GM18519 (cell line): ENCODE data around the gene CARD10.

Experiments
- ATAC-seq: cut with Tn5 transposase; IDR thresholded peaks from one replicate; pipeline ENCODE4 v1.9.1; 2021; ENCODE audit warnings: mild to moderate bottlenecking, moderate library complexity; ENCODE audit not compliant: unreplicated experiment, low FRiP score

Gene CARD10, protein sequence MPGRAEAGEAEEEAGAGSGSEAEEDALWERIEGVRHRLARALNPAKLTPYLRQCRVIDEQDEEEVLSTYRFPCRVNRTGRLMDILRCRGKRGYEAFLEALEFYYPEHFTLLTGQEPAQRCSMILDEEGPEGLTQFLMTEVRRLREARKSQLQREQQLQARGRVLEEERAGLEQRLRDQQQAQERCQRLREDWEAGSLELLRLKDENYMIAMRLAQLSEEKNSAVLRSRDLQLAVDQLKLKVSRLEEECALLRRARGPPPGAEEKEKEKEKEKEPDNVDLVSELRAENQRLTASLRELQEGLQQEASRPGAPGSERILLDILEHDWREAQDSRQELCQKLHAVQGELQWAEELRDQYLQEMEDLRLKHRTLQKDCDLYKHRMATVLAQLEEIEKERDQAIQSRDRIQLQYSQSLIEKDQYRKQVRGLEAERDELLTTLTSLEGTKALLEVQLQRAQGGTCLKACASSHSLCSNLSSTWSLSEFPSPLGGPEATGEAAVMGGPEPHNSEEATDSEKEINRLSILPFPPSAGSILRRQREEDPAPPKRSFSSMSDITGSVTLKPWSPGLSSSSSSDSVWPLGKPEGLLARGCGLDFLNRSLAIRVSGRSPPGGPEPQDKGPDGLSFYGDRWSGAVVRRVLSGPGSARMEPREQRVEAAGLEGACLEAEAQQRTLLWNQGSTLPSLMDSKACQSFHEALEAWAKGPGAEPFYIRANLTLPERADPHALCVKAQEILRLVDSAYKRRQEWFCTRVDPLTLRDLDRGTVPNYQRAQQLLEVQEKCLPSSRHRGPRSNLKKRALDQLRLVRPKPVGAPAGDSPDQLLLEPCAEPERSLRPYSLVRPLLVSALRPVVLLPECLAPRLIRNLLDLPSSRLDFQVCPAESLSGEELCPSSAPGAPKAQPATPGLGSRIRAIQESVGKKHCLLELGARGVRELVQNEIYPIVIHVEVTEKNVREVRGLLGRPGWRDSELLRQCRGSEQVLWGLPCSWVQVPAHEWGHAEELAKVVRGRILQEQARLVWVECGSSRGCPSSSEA

DNA sequence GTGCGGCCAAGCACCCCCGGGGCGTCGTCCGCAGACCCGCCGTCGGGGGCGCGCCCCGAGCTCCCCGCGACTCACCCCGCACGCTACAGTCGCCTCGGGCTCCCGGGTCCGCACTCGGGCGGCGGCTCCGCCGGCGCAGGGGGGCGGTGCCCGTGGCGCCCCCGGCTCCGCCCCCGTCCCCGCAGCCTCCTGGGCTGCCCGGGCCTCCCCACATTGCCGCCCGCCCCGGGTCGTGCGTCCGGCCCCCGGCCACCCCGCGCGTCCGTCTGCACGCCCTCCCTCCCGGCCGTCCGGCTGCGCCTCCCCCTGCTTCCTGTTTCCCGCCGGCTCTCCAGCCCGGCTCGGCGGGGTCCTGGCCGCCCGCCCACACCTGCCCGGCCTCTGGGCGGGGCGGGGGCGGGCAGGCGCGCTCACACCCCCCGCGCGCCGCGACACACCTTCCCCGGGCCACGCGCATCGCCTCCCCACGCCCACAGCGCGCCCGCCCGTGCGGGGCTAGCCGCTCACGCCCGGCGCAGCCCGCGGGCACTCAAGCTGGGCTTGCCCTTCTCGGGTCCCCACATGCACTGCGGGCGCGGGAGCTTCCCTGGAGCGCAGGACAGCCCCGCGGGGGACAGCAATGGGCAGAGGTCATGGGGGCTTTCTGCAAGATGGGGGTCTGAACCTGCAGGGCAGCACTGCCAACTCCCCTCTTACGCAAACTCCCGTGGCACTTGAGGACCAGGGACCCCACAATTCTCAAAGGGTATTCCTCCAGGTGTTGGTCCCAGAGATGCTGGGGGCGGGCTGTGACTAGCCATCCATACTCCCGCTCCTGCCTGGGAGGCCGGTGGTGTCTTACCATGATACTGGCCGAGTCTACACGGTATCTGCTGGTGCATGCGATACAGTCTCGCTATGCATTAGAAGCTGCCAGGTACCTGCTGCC lies at the start of gene CARD10:
Gene CARD10, minus strand, starts transcription at position 148 of the 928 bp plus-strand sequence. CDS start 215 bp downstream, outside the sequence.
- ATAC-seq, result no peak

DNA sequence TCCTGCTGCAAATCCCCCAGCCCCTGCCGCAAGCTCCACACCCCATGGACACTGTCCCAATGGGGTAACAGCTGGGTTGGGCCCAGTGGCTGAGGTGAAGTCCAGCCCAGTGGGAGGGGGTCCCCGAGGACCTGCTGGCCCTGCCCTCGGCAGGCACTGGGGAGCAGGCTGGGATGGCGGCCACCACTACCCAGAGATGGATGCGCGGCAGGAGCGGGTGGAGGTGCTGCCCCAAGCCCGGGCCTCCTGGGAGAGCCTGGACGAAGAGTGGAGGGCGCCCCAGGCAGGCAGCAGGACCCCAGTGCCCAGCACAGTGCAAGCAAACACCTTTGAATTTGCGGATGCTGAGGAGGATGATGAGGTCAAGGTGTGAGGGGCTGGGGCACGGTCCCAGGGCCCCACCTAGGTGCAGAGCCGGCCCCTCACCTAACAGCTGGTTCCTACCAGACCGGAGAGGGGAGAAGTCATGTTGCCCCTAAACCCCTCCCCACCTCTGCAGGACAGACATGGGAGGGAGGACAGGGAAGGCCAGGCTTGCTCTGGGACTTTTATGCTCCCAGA lies 49.3 kb upstream of the CARD10 start:
- ATAC-seq, result no peak

DNA sequence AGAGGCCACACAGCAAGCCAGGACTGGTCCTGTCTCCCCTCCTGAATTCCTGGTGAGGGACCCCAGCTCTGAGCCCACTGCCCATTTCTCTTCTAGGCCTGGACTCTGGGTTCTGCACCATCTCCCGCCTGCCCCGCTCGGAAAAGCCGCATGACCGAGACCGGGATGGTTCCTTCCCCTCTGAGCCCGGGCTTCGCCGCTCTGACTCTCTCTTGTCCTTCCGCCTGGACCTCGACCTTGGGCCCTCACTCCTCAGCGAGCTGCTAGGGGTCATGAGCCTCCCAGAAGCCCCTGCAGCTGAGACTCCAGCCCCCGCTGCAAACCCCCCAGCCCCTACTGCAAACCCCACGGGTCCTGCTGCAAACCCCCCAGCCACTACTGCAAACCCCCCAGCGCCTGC lies 48.8 kb upstream of the CARD10 start:
- no peak for ATAC-seq

DNA sequence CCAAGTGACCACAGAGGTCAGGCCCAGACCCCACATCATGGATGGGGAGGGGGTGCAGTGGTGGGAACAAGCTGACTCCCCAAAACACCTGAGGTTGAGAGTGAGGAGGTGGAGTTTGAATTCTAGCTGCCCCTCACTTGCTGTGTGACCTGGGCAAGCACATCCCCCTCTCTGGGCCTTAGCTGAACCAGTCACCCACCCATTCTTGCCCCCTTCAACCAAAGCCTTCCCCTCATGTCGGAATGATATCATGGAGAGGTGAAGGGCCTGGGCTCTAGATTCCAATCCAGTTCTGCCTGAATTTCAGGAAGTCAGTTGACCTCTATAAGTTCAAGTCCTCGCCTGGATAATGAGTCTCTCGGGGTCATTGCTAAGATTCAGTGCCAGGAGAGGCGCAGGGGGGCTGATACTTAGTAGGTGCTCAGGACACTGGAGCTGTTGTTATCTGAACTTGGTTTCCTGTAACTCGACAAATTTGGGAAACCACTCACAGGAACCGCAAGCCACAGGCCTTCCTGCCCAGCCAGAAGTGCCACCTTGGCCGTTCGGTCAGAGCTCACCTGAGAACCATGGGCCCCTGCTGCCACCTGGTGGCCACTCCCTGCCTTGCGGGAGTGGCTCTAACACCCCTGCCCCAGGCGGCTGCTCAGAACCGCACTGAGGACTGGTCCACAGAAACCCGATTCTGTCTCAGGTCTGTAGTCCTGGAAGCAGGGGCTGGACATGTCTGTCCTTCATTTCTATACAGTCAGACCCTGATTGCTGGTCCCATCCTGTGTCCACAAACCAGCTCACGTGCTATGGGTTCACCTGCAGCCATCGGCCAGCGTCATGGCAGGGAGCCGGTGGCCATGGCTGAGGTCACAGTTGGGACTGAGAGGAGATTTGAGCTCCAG lies 47.9 kb upstream of the CARD10 start:
- no peak for ATAC-seq

DNA sequence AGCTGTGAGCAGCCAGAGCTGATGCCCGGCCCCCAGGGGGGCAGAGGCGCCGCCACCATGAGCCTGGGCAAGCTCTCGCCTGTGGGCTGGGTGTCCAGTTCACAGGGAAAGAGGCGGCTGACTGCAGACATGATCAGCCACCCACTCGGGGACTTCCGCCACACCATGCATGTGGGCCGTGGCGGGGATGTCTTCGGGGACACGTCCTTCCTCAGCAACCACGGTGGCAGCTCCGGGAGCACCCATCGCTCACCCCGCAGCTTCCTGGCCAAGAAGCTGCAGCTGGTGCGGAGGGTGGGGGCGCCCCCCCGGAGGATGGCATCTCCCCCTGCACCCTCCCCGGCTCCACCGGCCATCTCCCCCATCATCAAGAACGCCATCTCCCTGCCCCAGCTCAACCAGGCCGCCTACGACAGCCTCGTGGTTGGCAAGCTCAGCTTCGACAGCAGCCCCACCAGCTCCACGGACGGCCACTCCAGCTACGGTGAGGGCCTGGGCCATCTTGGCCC lies 47.2 kb upstream of the CARD10 start:
- no peak for ATAC-seq

DNA sequence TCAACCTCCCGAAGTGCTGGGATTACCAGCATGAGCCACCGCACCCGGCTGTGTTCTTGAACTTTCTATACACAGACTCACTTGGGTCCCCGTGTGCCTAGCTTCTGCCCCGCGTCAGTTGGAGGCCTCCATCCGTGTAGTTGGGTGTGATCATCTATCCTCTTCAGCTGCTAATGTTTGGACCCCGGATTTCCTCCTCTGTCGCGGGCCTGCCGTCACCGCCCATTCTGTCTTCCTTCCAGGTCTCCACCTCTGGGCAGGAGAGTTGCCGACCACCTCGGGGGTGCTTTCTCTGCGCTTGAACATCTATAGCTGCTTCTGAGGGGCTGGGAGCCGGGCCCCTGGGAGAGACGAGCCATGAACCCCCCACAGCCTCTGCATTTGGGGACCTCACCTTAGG lies 46.6 kb upstream of the CARD10 start:
- no peak for ATAC-seq

DNA sequence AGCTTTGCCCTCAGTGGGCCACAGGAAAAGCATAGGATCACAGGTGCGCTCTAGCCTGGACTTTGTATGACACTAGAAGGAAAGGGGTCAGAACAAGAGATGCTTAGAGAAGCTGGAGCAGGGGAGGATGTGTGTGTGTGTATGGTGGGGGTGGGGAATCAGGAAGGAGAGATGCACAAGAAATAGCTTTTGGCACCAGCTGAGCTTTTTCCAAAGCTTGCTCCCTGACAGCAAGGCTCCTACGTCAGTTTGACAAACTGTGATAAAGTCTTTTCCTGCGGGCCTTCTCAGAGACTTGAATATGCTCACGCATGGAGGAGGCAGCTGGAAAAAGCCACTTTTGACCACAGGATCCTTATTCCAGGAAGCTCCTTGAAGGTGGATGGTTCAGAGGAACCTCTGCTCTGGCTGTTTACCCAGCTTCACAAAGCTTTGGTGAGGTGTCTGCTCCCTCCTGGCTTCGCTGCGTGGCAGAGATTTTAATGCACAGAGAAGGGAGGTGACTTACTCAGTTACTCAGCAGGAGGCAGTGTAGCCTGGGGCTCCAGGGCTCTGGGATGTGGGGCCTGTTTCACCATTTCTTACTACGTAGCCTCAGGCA lies 45.0 kb upstream of the CARD10 start:
- ATAC-seq, result no peak

DNA sequence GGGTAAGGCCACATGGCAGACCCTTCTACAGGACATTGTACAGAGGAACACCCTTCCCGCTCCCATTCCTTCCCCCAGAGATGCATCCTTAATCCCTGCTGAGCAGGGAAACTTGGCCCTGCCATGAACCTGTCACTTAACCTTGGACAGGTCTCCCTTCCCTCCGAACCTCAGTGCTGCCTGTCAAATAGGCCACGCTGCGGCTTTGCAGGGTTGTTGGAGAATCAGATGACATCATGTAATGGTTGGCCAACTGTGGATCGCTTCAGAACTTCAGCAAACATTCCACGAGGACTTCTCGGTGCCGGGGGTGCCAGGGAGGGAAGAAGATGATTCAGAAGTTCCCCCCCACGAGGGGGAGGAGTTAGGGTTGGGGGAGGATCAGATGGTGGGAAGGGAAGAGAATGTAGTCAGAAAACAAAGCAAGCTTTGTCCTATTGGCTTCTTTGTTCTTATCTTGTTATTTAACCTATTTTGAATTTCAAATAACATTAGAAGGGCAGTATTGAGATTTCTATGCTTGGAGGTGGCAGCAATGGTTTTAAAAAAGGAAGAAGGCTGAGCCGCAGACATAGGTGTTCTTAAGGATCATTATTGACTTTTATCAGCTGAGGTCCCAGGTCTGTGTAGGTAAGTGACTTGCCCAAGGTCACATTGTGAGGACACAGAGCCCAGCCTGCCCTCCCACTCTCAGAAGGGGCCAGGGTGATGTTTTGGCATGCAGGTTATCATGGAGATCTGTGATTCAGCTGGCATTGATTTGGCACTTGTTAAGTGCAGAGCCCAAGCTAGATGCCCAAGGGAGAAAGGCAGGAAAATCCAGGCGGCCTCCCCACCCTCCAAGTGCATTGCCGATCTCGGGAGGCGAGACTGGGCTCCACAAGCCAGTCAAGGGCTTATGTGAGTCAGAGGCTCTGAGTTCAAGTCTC lies 44.2 kb upstream of the CARD10 start:
- ATAC-seq, result no peak

DNA sequence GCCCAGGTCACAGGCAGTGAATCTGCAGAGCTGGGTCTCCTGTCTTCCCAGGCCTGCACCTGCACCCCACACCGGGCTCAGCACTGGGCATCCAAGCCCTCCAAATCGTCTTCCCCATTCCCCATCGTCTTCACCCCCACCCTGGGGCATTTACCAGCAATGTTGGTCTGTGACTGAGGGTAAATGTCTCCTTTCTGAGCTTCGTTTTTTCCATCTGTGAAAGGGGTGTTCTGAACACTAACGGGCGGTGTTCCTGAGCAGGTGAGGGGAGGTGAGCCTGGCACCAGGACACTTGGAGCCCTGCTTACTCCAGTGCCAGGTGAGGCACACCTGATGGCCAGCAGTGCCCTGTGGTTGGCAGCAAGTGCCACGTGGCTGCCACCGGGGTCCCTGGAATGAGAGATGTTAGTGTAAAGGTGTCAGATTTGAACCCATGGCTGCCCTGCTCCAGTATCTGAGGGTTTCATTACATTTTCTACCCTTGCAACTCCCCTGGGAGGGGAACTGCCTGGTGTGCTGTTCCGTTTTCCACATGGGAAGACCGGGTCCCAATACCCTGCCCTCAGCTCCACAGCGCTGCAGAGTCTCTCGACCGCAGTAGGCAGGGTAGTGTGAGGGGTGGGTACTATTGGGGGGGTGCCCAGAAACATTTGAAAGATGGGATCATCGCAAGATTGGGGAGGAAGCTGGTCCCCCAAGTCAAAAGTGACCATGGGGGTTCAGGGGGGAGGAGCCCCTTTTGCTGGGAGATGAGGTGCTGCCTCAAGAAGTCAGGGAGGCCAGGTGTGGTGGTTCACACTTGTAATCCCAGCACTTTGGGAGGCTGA lies 43.0 kb upstream of the CARD10 start:
- no peak for ATAC-seq

DNA sequence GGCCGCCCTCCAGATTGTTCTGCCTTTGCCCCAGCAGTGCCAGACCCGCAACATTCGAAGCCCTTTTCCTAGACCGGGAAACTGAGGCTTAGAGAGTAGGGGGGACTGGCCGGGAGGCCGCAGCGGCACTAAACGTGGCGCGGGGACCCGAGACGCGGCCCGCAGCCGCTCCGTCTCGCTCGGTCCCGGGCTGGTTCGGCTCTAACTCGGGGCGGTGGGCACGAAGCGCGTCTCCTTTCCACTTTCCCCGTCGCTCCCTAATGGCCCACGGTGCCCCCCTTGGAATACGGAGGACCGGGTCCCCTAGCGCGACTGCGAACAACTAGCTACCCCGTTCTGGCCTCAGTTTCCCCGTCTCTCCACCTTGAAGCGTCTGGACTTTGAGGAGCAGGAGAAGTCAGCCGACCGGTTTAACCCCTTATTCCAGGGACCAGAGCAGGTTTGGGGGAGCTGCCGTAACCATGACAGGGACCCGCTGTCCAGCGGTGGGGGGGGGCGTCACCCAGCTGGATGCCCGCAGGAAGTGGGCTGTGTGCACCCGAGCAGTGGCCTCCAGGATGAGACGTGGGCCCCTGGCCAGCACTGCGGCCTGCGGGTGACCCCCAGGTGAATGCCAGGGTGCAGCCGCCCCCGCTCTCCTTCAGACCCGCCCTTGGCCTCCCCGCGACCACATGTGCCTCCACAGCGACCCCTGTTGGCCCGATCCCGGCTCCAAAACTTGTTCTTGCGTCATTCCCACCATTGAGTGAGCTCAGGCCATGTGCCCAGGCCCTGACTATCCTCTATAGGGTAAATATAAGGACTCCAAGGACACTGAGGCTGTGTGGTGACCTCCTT lies 42.2 kb upstream of the CARD10 start:
- ATAC-seq, result no peak

DNA sequence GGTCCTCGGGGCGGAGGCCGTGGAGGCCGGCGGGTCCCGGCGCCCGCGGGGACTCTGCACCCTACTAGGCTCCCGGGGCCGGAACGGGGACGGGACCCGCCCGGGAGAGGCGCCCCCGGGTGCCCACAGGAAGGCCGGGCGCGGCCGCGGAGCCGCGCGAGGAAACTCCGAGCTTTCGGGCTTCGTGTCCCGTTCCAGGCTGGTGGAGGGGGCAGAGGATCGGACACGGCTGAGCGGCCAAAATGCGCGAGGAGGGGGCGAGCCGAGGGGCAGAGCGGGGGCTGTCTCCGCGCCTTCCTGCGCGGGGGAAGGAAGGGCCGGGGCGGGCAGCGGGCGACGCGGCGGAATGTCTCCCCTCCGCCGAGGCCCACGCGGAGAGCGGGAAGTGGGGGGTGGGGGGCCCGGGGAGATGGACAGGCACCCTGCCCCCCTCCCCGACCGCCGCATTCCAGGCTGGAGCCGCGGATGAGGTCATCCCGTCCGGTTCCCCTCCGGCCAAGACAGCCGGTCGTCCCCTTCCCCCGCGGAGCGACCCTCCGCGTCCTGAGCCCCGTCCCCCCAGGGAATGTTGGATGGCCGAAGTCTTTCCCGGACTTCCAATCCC lies 41.5 kb upstream of the CARD10 start:
- no peak for ATAC-seq

DNA sequence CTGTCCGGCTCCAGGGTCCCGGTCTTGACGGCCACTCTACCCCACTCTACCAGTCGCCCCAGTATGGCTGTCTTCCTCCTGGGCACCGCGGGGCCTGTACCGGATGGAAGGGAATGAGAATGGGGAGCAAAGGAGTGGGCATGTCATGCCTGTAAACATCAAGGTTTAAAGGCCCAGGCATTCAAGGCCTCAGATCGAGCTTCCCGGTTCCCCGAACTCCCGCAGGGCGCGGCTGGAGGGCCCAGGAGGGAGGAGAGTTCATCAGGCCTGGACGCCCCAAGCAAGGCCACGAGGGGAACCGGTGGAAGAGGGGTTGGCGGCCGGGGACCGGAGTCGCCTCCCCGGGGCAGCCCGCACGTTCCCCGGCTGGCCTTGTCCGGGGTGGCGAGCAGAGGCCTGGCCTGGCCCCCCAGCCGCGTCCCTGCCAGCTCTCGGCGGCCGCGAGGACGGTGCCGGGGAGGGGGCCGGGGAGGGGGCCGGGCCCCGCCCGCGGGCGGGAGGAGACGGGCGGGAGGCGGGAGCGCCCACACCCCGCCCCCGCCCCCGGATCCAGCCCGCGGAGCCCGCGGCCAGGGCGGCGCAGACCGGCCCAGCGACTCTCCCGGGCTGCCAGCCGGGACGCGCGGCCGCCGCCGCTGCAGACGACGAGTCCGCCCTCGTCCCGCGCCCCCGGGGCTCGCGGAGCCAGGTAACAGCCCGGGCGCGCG lies 40.8 kb upstream of the CARD10 start, which contains the start of gene CDC42EP1:
Gene CDC42EP1, plus strand, starts transcription at position 580 of the 707 bp plus-strand sequence. CDS start 5,870 bp downstream, outside the sequence.
- no peak for ATAC-seq

DNA sequence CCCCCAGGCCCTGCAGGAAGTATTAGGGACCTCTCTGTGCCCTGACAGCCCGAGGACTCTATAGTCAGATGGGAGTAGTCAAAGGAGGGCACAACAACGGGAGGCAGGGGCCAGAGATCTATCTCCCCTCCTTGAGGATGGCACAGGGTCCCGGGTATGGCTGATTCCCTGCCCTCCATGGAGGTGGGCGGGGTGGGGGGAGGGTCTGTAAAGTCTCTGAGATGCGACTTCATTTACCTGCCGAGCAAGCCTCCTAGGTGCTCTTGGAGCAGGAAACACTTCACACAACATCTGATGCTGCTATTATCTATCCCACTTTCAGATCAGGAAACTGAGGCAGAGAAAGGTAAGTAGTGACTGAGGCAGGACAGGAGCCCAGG lies 40.3 kb upstream of the CARD10 start:
- no peak for ATAC-seq

DNA sequence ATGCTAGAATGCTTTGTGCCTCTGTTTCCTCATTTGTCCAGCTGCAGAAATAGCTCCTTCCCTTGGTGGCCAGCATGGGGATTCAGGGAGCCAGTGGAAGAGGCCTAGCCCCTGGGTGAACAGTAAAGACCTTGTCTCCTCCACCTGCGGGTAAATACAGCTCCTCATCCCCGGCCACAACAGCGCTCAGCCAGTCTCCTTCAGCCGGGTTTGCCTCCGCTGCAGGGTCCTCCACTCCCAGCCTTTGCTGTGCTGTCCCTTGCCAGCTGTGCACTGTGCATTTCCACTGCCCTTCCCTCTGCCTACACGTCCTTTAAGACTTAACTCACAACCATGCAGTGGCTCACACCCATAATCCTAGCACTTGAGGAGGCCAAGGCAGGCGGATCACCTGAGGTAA lies 39.6 kb upstream of the CARD10 start:
- ATAC-seq, result no peak
